ENCODE data around the gene PLCB1.

GRCh38 chr20:8225658-8226057 is 93.6 kb downstream of the PLCB1 start:
- no peak for TF ChIP-seq CTCF (IDR thresholded peaks at IDR 0.05; ENCODE audit: poor library complexity)
- no peak for TF ChIP-seq EZH2phosphoT487 (IDR thresholded peaks at IDR 0.05; ENCODE audit: low read depth, severe bottlenecking, unreplicated experiment)

Measured in hepatocyte (in vitro differentiated cells).